Mammary epithelial cell (primary cell): Measurements from ENCODE around the gene SH3TC1.

Experiments used
- EZH2 ChIP-seq: IDR thresholded peaks from 2 replicates; pipeline ENCODE4 v1.6.1; 2012; ENCODE audit warnings: low read length, inconsistent platforms, borderline replicate concordance
- TF ChIP-seq, protein P1 (sequence below), 2 donors: IDR thresholded peaks in 1 of 2; conservative IDR thresholded peaks in 1 of 2; 2 replicates each; pipeline ENCODE4 v1.5.1; 2011 to 2012; ENCODE audit warnings: inconsistent platforms in 2 of 2, low read length in 2 of 2, mild to moderate bottlenecking in 2 of 2, control low read depth in 1 of 2, low read depth in 1 of 2; ENCODE audit not compliant: insufficient read depth in 1 of 2; ENCODE audit errors: extremely low read depth in 1 of 2

DNA sequence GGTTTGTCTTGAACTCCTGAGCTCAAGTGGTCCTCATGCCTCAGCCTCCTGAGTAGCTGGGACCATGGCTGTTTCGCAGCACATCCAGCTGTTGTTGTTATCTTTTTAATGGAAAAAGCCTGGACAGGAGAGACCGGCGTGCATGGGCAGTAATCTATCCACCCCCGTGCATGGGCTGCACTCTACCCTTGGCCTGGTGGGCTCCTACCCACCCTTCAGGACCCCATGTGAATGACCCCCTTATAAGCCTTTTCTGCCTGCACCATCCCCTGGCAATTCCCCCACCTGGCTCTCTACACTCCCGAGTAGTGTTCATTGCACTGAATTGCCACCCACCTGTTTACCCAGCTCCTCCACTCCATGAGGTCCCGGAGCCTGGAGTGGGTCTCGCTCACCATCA, 51.5 kb downstream of the SH3TC1 start:
- TF ChIP-seq, protein P1, sequence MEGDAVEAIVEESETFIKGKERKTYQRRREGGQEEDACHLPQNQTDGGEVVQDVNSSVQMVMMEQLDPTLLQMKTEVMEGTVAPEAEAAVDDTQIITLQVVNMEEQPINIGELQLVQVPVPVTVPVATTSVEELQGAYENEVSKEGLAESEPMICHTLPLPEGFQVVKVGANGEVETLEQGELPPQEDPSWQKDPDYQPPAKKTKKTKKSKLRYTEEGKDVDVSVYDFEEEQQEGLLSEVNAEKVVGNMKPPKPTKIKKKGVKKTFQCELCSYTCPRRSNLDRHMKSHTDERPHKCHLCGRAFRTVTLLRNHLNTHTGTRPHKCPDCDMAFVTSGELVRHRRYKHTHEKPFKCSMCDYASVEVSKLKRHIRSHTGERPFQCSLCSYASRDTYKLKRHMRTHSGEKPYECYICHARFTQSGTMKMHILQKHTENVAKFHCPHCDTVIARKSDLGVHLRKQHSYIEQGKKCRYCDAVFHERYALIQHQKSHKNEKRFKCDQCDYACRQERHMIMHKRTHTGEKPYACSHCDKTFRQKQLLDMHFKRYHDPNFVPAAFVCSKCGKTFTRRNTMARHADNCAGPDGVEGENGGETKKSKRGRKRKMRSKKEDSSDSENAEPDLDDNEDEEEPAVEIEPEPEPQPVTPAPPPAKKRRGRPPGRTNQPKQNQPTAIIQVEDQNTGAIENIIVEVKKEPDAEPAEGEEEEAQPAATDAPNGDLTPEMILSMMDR (conservative IDR thresholded peaks at IDR 0.05 in 1 of 2, IDR thresholded peaks at IDR 0.05 in 1 of 2; ENCODE audit: extremely low read depth in 1 of 2, insufficient read depth in 1 of 2, low read depth in 1 of 2, low read length in 2 of 2) = no peak
- TF ChIP-seq EZH2 = no peak
